Measurements from ENCODE around the gene MYH9. TPM values are rescaled to one million over a fixed set of nuclear protein-coding genes. Genes with fewer than 3 reads are reported as not detected.
"Not testable (repeated sequence)": the region's sequence is repeated elsewhere in the genome, so short reads cannot be mapped to it uniquely, and the experiment has no call there.

MYH9 gene
- total RNA-seq, 1 experiment from 2014 or later = 308 TPM

DNA sequence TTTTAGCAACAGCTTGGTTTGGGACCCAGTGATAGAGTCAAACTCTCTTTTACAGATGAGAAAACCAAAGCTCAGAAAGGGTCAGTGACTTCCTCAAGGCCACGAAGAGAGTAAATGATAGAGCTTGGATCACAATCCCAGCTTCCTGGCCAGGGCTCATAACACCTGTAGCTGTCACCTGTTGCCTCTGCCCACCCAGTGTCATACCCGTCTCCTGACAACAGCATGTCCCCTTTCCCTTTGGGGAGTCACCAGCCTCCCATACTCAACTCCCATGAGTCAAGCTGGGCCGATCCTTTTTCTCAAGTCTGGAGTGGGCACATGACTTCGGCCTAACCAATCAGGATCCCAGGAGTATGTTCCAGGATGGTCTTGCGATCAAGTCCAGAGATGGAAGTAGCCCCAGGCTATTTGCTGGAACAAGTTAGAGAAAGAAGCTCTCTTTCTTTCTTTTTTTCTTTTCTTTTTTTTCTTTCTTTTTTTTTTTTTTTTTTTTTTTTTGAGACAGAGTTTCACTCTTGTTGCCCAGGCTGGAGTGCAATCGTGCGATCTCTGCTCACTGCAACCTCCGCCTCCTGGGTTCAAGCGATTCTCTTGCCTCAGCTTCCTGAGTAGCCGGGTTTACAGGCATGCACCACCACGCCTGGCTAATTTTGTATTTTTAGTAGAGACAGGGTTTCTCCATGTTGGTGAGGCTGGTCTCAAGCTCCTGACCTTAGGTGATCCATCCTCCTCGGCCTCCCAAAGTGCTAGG, 27.8 kb upstream of the MYH9 start:
- DNase-seq (ENCODE audit: low read depth) = no peak

DNA sequence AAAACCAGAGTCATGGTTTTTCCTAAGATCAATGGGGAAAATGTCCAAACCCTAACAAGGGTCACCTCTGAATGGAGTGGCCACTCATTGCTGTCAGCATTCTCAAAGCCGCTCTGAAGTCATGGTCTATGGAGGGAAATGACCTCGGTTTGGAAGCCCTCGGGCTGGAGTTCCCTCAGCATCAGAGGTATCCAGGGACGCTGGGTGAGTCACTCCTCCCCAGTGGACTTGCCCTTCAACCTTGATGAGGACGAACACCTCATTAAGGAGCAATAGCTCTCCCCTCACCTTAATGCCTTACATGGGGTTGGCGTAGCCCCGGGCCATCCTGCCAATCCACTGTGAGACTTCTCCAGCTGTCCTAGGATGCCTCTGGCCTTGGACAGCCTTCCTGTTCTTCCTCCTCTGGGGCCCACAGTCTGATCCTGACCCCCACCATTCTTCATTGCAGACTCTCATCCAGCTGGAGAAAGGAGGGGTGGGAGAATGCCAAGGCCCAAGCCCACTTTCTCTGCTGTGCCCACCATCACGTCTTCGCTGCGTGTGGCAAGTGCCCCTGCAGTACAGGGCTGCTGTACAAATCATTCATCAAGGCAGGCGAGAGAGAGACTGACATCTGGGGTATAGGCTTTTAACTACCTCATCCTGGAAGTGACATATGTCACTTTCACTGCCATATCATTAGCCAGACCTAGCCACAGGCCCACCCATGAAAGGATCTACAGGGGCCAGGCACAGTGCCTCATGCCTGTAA, 25.4 kb upstream of the MYH9 start:
- DNase-seq (ENCODE audit: low read depth) = peak; percentile 32

- DNase-seq (ENCODE audit: low read depth) = no peak
Observed at GRCh38 chr22:36411589-36412258, 24.0 kb upstream of the MYH9 start.

- no peak for DNase-seq (ENCODE audit: low read depth)
Observed at GRCh38 chr22:36409911-36410756, 22.4 kb upstream of the MYH9 start.

- DNase-seq (ENCODE audit: low read depth) = not testable (repeated sequence)
Observed at GRCh38 chr22:36409554-36409910, 21.8 kb upstream of the MYH9 start.

DNA sequence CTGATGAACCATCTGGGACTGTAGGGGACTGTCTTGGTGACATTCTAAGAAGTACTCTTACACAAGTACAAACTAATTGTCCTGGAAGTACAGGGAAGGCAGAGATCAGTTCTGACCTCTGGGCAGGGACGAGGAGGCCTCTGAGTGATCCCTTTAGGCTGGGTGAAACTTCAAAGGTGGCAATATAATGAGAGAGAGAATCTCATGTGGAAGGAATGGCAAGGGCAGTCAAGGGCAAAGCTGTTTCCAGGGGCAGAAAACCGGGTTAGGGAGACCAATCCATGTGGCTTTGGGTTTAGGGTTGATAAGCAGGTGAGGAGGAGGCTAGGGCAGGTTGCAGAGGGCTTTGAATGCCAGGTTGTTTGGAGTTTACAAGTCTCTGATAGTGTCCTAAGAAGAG, 21.3 kb upstream of the MYH9 start:
- DNase-seq (ENCODE audit: low read depth) = no peak

DNA sequence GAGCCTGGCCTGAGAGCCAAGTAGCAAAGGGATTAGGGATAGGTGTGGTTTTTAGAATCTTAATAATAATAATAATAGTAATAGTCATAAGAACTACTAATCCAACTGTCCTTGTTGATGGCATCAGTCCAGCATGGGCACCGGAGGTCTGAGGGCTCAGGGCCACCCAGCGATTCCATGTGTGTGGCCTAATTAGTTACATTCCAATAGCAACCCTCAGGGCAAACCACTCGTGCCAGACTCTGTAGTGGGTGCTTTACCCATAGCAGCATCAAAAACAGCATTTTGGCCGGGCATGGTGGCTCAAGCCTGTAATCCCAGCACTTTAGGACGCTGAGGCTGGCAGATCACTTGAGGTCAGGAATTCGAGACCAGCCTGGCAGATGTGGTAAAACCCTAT, 19.0 kb upstream of the MYH9 start:
- no peak for DNase-seq (ENCODE audit: low read depth)

- peak; percentile 81 for DNase-seq (ENCODE audit: low read depth)
Observed at GRCh38 chr22:36405671-36406538, 18.1 kb upstream of the MYH9 start.

GRCh38 chr22:36405221-36405661, 17.5 kb upstream of the MYH9 start:
- DNase-seq (ENCODE audit: low read depth) = no peak

- DNase-seq (ENCODE audit: low read depth) = no peak
Observed at GRCh38 chr22:36404446-36404845, 16.7 kb upstream of the MYH9 start.

GRCh38 chr22:36399472-36399778, 11.7 kb upstream of the MYH9 start:
- peak; percentile 43 for DNase-seq (ENCODE audit: low read depth)

GRCh38 chr22:36398601-36399471, 11.1 kb upstream of the MYH9 start:
- DNase-seq (ENCODE audit: low read depth) = peak; percentile 83

GRCh38 chr22:36397131-36398093, 9.6 kb upstream of the MYH9 start:
- no peak for DNase-seq (ENCODE audit: low read depth)

- DNase-seq (ENCODE audit: low read depth) = peak; percentile 62
Observed at GRCh38 chr22:36395915-36396314, 8.1 kb upstream of the MYH9 start.

DNA sequence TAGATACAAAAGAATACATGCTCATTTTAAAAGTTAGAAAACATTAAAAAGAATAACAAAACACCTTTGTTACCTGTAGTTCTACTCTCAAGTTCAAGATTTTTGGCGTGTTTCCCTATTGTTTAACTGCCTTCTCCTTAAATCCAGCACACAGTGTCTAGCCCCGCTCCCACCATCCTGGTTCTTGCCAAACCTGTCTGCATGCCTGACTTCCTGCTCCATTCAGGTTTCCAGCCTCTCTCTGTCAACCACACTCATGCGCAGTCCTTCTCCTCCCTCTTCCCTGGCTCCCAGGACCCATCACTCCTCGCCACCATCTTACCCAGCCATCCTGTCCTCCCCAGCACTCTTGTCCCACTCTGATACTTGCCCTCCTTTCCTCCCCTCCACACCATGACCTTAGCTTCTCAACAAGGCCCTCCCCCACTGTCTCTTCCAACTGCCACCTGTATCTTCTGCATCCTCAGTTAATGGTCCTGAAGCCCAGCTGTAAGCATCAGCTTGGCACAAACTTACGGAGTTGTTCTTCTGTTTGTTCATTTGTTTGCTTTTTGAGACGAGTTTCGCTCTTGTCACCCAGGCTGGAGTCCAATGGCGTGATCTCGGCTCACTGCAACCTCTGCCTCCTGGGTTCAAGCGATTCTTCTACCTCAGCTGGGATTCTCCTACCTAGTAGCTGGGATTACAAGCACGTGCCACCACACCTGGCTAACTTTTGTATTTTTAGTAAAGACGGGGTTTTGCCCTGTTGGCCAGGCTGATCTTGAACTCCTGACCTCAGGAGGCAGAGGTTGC, 7.5 kb upstream of the MYH9 start:
- DNase-seq (ENCODE audit: low read depth) = no peak

DNA sequence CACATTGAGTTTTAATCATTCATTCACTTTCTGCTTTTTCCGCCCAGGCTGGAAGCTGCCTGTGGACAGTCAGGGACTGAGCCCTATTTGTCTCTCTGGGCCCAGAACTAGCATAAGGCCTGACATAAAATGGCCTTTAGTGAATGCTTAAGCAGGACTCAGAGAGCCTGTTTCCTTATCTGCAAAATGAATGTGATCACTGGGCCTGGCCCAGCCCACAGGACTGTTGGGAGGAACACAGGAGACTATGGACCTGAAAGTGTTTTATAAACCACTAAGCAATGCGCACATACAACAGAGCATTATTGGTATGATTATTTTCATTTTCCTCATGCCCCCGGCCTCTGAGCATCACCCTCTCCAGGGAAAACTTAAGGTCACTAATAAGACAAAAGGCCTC, 3.9 kb upstream of the MYH9 start:
- DNase-seq (ENCODE audit: low read depth) = no peak

GRCh38 chr22:36389122-36389521, 1.4 kb upstream of the MYH9 start:
- not testable (repeated sequence) for DNase-seq (ENCODE audit: low read depth)

DNA sequence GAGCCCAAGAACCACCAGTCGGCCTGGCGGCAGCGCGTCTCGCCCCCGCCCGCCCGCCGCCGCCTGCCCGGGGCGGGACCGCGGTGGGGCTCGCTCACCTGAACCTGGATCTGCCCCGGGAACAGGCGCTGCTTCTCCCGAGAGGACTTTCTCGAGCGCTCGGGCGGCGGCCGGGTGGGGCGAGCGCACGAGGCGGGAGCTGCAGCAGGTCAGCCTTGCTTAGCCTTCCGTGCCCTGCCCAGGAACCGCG, 133 bp downstream of the MYH9 start:
- no peak for DNase-seq (ENCODE audit: low read depth)

Data from HT1080 (cell line).